NCI-H524 treated with DMSO at 0.1 percent for 48 hours (cell line): ENCODE measurements around the gene RBM15B.
"Not testable (repeated sequence)": the region's sequence is repeated elsewhere in the genome, so short reads cannot be mapped to it uniquely, and the experiment has no call there.

Source experiments
- DNase-seq: peaks from one replicate; lab custom pipeline; 2025; lab: John Stamatoyannopoulos, UW

RBM15B gene

GRCh38 chr3:51391075-51391565, at the start of gene RBM15B:
Gene RBM15B, plus strand, starts transcription at chr3:51391285. Its CDS starts 115 bp downstream, at chr3:51391400.
- DNase-seq, result peak; percentile 52

GRCh38 chr3:51343918-51344687, 47.0 kb upstream of the RBM15B start:
- DNase-seq, result no peak

GRCh38 chr3:51350751-51351150, 40.3 kb upstream of the RBM15B start:
- DNase-seq, result no peak

GRCh38 chr3:51353131-51353530, 38.0 kb upstream of the RBM15B start:
- DNase-seq, result no peak

GRCh38 chr3:51353691-51354090, 37.4 kb upstream of the RBM15B start:
- no peak for DNase-seq

GRCh38 chr3:51354172-51354571, 36.9 kb upstream of the RBM15B start:
- no peak for DNase-seq

- DNase-seq, result no peak
Observed at GRCh38 chr3:51354731-51355615, 36.1 kb upstream of the RBM15B start.

GRCh38 chr3:51355891-51356578, 35.0 kb upstream of the RBM15B start:
- DNase-seq, result no peak

GRCh38 chr3:51357856-51358255, 33.2 kb upstream of the RBM15B start:
- DNase-seq, result no peak

- no peak for DNase-seq
Observed at GRCh38 chr3:51358981-51359380, 32.1 kb upstream of the RBM15B start.

GRCh38 chr3:51360806-51361205, 30.3 kb upstream of the RBM15B start:
- no peak for DNase-seq

- no peak for DNase-seq
Observed at GRCh38 chr3:51361746-51362145, 29.3 kb upstream of the RBM15B start.

GRCh38 chr3:51362476-51362875, 28.6 kb upstream of the RBM15B start:
- no peak for DNase-seq

GRCh38 chr3:51368276-51368675, 22.8 kb upstream of the RBM15B start:
- not testable (repeated sequence) for DNase-seq

GRCh38 chr3:51371943-51372557, 19.0 kb upstream of the RBM15B start:
- no peak for DNase-seq

- no peak for DNase-seq
Observed at GRCh38 chr3:51373658-51374421, 17.2 kb upstream of the RBM15B start.

GRCh38 chr3:51374456-51374855, 16.6 kb upstream of the RBM15B start:
- no peak for DNase-seq

- no peak for DNase-seq
Observed at GRCh38 chr3:51375136-51375535, 15.9 kb upstream of the RBM15B start.

- no peak for DNase-seq
Observed at GRCh38 chr3:51375571-51375970, 15.5 kb upstream of the RBM15B start.

- no peak for DNase-seq
Observed at GRCh38 chr3:51378065-51378464, 13.0 kb upstream of the RBM15B start.

- DNase-seq, result no peak
Observed at GRCh38 chr3:51378726-51379125, 12.4 kb upstream of the RBM15B start.
